GM12878 (cell line): ENCODE measurements around the gene RADIL. TPM values are rescaled to one million over a fixed set of nuclear protein-coding genes. Genes with fewer than 3 reads are reported as not detected.

ENCODE experiments used
- ATAC-seq: fragments of 200-7000 bp; cut with Tn5 transposase; 3 replicates; pipeline ENCODE4 v1.9.1; 2020; ENCODE audit warnings: mild to moderate bottlenecking, moderate library complexity
- BruUV-seq: library from RNA; stranded (reverse); fragments of 400-500 nt; replicated peaks from 2 replicates; lab custom pipeline; 2021; lab: Mats Ljungman, UMichigan
- CTCF ChIA-PET: fragments of 300-600 bp; sonication (Branson Sonifier 250); formaldehyde crosslinking; extraction: SDS; loops from one replicate; lab custom pipeline; 2021; ENCODE audit warnings: inconsistent platforms; lab: Yijun Ruan, JAX
- POLR2A ChIA-PET: fragments of 350-600 bp; formaldehyde crosslinking; extraction: SDS; loops from one replicate; lab custom pipeline; 2021; ENCODE audit warnings: inconsistent platforms; lab: Charles Lee
- RAD21 ChIA-PET: fragments of 300-600 bp; sonication (Branson Sonifier 250); formaldehyde crosslinking; loops from one replicate; lab custom pipeline; 2023; ENCODE audit warnings: antibody characterized with exemption; ENCODE audit not compliant: unreplicated experiment; lab: Charles Lee
- SMC1A ChIA-PET: fragments of 300-600 bp; sonication (Branson Sonifier 250); formaldehyde crosslinking; loops from one replicate; lab custom pipeline; 2023; ENCODE audit not compliant: unreplicated experiment, uncharacterized antibody; lab: Charles Lee
- DNase-seq: peaks from one replicate; pipeline ENCODE4 v3.0.0-alpha.2; 2011; ENCODE audit warnings: low read depth, low spot score
- FAIRE-seq: peaks from 3 replicates; lab custom pipeline; 2011; peaks lifted over from hg19 to GRCh38; lab: Jason Lieb, UNC
- H2AFZ ChIP-seq: 2 replicates; pipeline ENCODE4 v1.6.0; 2011; ENCODE audit warnings: low read depth, low read length, control low read depth; ENCODE audit not compliant: control insufficient read depth
- H3K27ac ChIP-seq: 2 replicates; pipeline ENCODE4 v1.5.1; 2011; ENCODE audit warnings: control low read depth; ENCODE audit not compliant: control insufficient read depth, insufficient read depth
- H3K27me3 ChIP-seq, 2 experiments: replicated peaks in 1 of 2; 2 replicates each; pipeline versions ENCODE4 v1.6.0 to v1.6.1; 2011; ENCODE audit warnings: low read length in 1 of 2; ENCODE audit not compliant: control insufficient read depth in 2 of 2, insufficient read depth in 2 of 2
- H3K36me3 ChIP-seq, 2 experiments: 2 replicates each; pipeline ENCODE4 v1.5.1; 2011; ENCODE audit warnings: low read length in 1 of 2; ENCODE audit not compliant: control insufficient read depth in 2 of 2, insufficient read depth in 2 of 2
- H3K4me1 ChIP-seq: 2 replicates; pipeline ENCODE4 v1.6.1; 2011; ENCODE audit warnings: mild to moderate bottlenecking, low read length, moderate library complexity, mixed read lengths; ENCODE audit not compliant: control insufficient read depth, insufficient read depth
- H3K4me2 ChIP-seq: 2 replicates; pipeline ENCODE4 v1.6.0; 2011; ENCODE audit warnings: control low read depth; ENCODE audit not compliant: control insufficient read depth, insufficient read depth
- H3K4me3 ChIP-seq: fragments of 200-600 bp; sonication (generic); 2 replicates; pipeline ENCODE4 v1.5.1; 2016
- H3K79me2 ChIP-seq: 2 replicates; pipeline ENCODE4 v1.6.0; 2011; ENCODE audit warnings: low read length; ENCODE audit not compliant: control insufficient read depth, insufficient read depth
- H3K9ac ChIP-seq: 2 replicates; pipeline ENCODE4 v1.8.0; 2011; ENCODE audit warnings: low read length, control low read depth, mixed read lengths; ENCODE audit not compliant: control insufficient read depth, insufficient read depth
- H3K9me3 ChIP-seq: replicated peaks from 3 replicates; pipeline ENCODE4 v1.5.1; 2011; ENCODE audit warnings: mild to moderate bottlenecking, low read length; ENCODE audit not compliant: control insufficient read depth, insufficient read depth
- H4K20me1 ChIP-seq: 2 replicates; pipeline ENCODE4 v1.6.0; 2011; ENCODE audit not compliant: control insufficient read depth, insufficient read depth
- BCL11A ChIP-seq: IDR thresholded peaks from 2 replicates; pipeline ENCODE4 v1.6.1; 2011; ENCODE audit warnings: low read depth, low read length
- CREB1 ChIP-seq: IDR thresholded peaks from 2 replicates; pipeline ENCODE4 v1.6.1; 2012; ENCODE audit warnings: low read depth, mild to moderate bottlenecking, inconsistent platforms
- ESRRA ChIP-seq: IDR thresholded peaks from 2 replicates; pipeline ENCODE4 v1.6.1; 2012; ENCODE audit warnings: mild to moderate bottlenecking, low read length, improper control_type of control experiment
- IRF4 ChIP-seq: IDR thresholded peaks from 2 replicates; pipeline ENCODE4 v1.6.1; 2011; ENCODE audit warnings: low read depth, low read length
- NR2C1 ChIP-seq: fragments of 450-650 bp; IDR thresholded peaks from 2 replicates; pipeline ENCODE4 v1.6.1; 2017; ENCODE audit warnings: antibody characterized with exemption, mild to moderate bottlenecking, moderate library complexity
- POLR2A ChIP-seq: IDR thresholded peaks from 2 replicates; pipeline ENCODE4 v1.6.1; 2011; ENCODE audit warnings: low read depth, mild to moderate bottlenecking, low read length
- SIX5 ChIP-seq: IDR thresholded peaks from 2 replicates; pipeline ENCODE4 v1.6.1; 2011; ENCODE audit warnings: mild to moderate bottlenecking, low read depth, low read length, moderate library complexity; ENCODE audit not compliant: severe bottlenecking
- SMARCA5 ChIP-seq: fragments of 450-650 bp; IDR thresholded peaks from 2 replicates; pipeline ENCODE4 v1.6.1; 2017; ENCODE audit warnings: mild to moderate bottlenecking
- ZNF384 ChIP-seq: IDR thresholded peaks from 2 replicates; pipeline ENCODE4 v1.6.1; 2012; ENCODE audit warnings: low read depth, mild to moderate bottlenecking, low read length, improper control_type of control experiment, borderline replicate concordance
- WGBS: methylation state at CpG from one replicate; pipeline ENCODE4 v1.1.6; 2016; ENCODE audit warnings: low lambda C conversion rate; ENCODE audit not compliant: insufficient replicate concordance, insufficient coverage; ENCODE audit errors: missing lambda C conversion rate; 5-methylcytosine and 5-hydroxymethylcytosine counted together
- in situ Hi-C: fragments of 300-500 bp; cut with MboI; formaldehyde crosslinking; loops from 9 replicates; pipeline ENCODE4 v1.14.3; 2018; ENCODE audit warnings: mixed read lengths
- intact Hi-C: fragments of 100-400 bp; cut with micrococcal nuclease; formaldehyde crosslinking; loops from one replicate; pipeline ENCODE4 v1.14.2; 2022; ENCODE audit not compliant: unreplicated experiment
- polyA plus RNA-seq, 11 experiments: library from polyadenylated mRNA; depleted of rRNA in 4 of 11; unstranded in 6 of 11; stranded (reverse) in 5 of 11; fragments of >200 nt; fragmentation: Nextera tagmentation in 4 of 11; fragmentation: Illumina TruSeq in 1 of 11; extraction: Ambion mirVana in 4 of 11; extraction: Trizol in 1 of 11; gene quantifications; 1 replicate in 1 of 11; 2 replicates in 10 of 11; pipeline versions ENCODE4 v1.2.1 to v1.2.3, GENCODE V29; 2011 to 2016; ENCODE audit warnings: inconsistent platforms in 2 of 11, missing spikeins in 2 of 11, low read depth in 1 of 11
- total RNA-seq, 4 experiments: library from RNA; depleted of rRNA in 3 of 4; stranded (reverse); fragments of >200 nt in 3 of 4; fragmentation: Illumina TruSeq in 1 of 4; extraction: Trizol in 1 of 4; gene quantifications; 2 replicates each; pipeline versions ENCODE4 v1.2.1 to v1.2.3, GENCODE V29; 2013 to 2021
- TF ChIP-seq, protein P1 (sequence below): IDR thresholded peaks from 2 replicates; pipeline ENCODE4 v1.6.1; 2012; ENCODE audit warnings: low read depth, low read length, improper control_type of control experiment
- TF ChIP-seq, protein P2 (sequence below), 3 experiments: IDR thresholded peaks in 2 of 3; conservative IDR thresholded peaks in 1 of 3; 2 replicates each; pipeline ENCODE4 v1.5.1; 2011; ENCODE audit warnings: low read depth in 3 of 3, low read length in 3 of 3, mild to moderate bottlenecking in 3 of 3, control low read depth in 2 of 3, moderate library complexity in 2 of 3, inconsistent platforms in 1 of 3, mixed read lengths in 1 of 3; ENCODE audit not compliant: control insufficient read depth in 2 of 3, insufficient read depth in 1 of 3; ENCODE audit errors: extremely low read depth in 1 of 3
- TF ChIP-seq, protein P3 (sequence below): fragments of 450-650 bp; IDR thresholded peaks from 2 replicates; pipeline ENCODE4 v1.6.1; 2018; ENCODE audit warnings: mild to moderate bottlenecking, low read depth, moderate library complexity; ENCODE audit not compliant: partially characterized antibody

The RADIL gene
- total and polyA plus RNA-seq, 10 of the 15 experiments (the other 5 are each of a cell fraction or from before 2014, with no cell fraction given): 0.05 to 0.06 TPM; not detected in 8

GRCh38 chr7:4766666-4767519, 116.6 kb downstream of the RADIL start (continued):
- TF ChIP-seq IRF4: no peak
- no peak for TF ChIP-seq BCL11A
- TF ChIP-seq NR2C1: no peak
- TF ChIP-seq ZNF384: no peak
- TF ChIP-seq, protein P1, sequence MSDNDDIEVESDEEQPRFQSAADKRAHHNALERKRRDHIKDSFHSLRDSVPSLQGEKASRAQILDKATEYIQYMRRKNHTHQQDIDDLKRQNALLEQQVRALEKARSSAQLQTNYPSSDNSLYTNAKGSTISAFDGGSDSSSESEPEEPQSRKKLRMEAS: no peak

DNA sequence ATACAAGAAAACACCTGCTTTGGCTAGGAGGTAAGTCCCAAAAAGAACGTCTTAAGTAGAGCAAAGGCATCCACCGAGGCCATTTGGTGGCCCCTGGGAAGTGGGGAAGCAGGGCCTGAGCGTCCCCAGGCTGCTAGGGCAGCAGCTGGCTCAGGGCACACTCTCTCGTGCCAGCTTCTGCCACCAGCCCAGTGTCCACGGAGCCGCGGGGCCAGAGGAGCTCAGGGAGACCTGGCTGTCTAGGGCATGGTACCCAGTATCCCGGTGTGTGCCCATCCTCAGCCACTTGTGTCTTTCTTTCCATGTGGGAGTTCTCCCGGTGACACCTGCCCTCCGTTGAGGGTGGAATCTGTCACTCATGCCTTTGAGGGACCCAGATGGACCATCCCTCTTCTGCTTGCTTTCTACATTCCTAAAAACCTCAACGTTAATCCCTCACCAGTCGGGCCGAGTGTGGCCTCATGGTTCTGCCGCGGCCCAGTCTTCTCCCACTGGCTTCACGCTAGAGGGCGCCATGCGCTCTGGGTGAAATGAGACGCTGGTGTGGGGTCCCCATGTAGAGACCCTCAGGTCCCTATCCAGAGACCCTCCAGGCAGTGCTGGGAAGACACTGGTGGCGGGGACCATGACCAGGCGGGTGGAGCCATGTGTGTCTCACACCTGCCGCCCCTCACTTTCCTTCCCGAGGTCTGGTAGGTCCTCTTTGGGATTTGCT, 117.6 kb downstream of the RADIL start:
- H3K9ac ChIP-seq: no peak overlapping the region
- 95% methylated on average over 23 of the region's 23 CpGs for WGBS

More for the DNA sequence above, 117.6 kb downstream of the RADIL start:
- intact Hi-C loops: no loop called here
- in situ Hi-C loops: no loop called here
- Histone ChIP-seq H3K36me3 (peaks cover 6 to 11% of the 10 kb centered on the region in 2 experiments; a peak in 3 of 4 replicates), H3K27me3 (no peaks in the 10 kb centered on the region), H3K4me3 (no peak overlapping the region)
- ChIA-PET SMC1A (no interaction called here), CTCF (no interaction called here)
- no peak for DNase-seq
- TF ChIP-seq SMARCA5 (no peak), ESRRA (no peak), POLR2A (0 out of 2 replicates have a peak, but pooled peaks have one; percentile 10), CREB1 (no peak), SIX5 (no peak)
- TF ChIP-seq, protein P2, sequence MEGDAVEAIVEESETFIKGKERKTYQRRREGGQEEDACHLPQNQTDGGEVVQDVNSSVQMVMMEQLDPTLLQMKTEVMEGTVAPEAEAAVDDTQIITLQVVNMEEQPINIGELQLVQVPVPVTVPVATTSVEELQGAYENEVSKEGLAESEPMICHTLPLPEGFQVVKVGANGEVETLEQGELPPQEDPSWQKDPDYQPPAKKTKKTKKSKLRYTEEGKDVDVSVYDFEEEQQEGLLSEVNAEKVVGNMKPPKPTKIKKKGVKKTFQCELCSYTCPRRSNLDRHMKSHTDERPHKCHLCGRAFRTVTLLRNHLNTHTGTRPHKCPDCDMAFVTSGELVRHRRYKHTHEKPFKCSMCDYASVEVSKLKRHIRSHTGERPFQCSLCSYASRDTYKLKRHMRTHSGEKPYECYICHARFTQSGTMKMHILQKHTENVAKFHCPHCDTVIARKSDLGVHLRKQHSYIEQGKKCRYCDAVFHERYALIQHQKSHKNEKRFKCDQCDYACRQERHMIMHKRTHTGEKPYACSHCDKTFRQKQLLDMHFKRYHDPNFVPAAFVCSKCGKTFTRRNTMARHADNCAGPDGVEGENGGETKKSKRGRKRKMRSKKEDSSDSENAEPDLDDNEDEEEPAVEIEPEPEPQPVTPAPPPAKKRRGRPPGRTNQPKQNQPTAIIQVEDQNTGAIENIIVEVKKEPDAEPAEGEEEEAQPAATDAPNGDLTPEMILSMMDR (IDR thresholded peaks at IDR 0.05 in 2 of 3, conservative IDR thresholded peaks at IDR 0.05 in 1 of 3; ENCODE audit: control insufficient read depth in 2 of 3, extremely low read depth in 1 of 3, insufficient read depth in 1 of 3, low read depth in 3 of 3, low read length in 3 of 3): 0 out of 6 replicates have a peak, but pooled peaks of 1 of the 3 experiments have one; percentile 17
- TF ChIP-seq, protein P3, sequence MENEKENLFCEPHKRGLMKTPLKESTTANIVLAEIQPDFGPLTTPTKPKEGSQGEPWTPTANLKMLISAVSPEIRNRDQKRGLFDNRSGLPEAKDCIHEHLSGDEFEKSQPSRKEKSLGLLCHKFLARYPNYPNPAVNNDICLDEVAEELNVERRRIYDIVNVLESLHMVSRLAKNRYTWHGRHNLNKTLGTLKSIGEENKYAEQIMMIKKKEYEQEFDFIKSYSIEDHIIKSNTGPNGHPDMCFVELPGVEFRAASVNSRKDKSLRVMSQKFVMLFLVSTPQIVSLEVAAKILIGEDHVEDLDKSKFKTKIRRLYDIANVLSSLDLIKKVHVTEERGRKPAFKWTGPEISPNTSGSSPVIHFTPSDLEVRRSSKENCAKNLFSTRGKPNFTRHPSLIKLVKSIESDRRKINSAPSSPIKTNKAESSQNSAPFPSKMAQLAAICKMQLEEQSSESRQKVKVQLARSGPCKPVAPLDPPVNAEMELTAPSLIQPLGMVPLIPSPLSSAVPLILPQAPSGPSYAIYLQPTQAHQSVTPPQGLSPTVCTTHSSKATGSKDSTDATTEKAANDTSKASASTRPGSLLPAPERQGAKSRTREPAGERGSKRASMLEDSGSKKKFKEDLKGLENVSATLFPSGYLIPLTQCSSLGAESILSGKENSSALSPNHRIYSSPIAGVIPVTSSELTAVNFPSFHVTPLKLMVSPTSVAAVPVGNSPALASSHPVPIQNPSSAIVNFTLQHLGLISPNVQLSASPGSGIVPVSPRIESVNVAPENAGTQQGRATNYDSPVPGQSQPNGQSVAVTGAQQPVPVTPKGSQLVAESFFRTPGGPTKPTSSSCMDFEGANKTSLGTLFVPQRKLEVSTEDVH: no peak
- TF ChIP-seq, all 136 proteins: peak for 2
- Histone ChIP-seq H3K9me3 (no peaks in the 10 kb centered on the region), H3K27ac (no peak overlapping the region), H3K79me2 (no peaks in the 10 kb centered on the region), H3K4me2 (no peak overlapping the region), H2AFZ (no peak overlapping the region), H4K20me1 (no peaks in the 10 kb centered on the region), H3K4me1 (no peaks in the 10 kb centered on the region)
- ATAC-seq (no peak), FAIRE-seq (no peak)
- BruUV-seq: no TSS peak
- POLR2A ChIA-PET: interaction anchor here (0.5 kb wide), 1 partner anchor 130 kb away, joined by 3 read pairs; no protein-coding TSS in a partner anchor
- RAD21 ChIA-PET: no interaction called here
